GM18502 (cell line): ENCODE data around the gene UBB.

ENCODE experiments used
- ATAC-seq: cut with Tn5 transposase; IDR thresholded peaks from one replicate; pipeline ENCODE4 v1.9.1; 2021; ENCODE audit warnings: mild to moderate bottlenecking; ENCODE audit not compliant: unreplicated experiment, poor library complexity

Gene UBB

DNA sequence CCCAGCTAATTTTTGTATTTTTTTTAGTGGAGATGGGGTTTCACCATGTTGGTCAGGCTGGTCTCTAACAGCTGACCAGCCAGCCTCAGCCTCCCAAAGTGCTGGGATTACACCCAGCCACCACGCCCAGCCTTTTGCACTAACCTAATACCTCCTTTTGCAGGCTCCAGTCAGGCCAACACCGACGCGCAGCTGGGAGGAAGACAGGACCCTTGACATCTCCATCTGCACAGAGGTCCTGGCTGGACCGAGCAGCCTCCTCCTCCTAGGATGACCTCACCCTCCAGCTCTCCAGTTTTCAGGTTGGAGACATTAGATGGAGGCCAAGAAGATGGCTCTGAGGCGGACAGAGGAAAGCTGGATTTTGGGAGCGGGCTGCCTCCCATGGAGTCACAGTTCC is 36.5 kb downstream of the UBB start:
- ATAC-seq, result no peak

DNA sequence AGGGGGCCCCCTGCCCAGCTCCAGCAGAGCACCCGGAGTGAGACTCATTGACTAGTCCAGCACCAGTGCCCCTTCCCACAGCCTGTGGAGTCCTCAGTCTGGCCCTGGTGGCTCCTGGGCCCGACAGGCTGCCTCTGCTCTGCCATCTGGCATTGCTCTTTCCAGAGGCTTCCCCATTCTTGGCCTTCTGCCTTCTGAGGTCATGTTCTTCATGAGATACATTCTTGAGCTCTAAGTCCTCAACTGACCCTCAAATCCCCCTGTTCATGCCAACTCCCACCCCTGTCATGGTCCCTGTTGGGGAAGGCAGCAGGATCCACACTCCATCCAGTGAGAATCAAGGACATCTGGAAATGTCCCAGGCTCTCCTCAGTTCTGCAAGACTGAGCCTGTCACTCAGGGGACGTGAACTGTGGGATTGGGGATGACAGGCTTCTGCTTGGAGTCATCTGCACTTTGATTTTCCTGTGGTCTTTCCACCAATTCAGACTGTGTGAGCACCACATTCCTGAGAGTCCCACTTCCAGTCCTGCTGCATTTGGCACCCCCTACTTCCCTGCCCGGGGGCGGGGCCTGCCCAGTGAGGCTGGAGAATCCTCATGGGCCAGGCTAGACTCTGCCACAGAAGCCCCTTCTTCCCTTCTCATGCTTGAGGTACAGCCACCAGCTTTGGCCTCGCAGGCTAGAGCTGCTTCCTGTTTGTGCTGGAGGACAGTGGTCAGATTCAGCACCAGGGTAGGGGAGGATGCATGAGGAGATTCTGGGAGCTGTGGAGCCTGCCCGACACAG is 37.2 kb downstream of the UBB start:
- no peak for ATAC-seq

DNA sequence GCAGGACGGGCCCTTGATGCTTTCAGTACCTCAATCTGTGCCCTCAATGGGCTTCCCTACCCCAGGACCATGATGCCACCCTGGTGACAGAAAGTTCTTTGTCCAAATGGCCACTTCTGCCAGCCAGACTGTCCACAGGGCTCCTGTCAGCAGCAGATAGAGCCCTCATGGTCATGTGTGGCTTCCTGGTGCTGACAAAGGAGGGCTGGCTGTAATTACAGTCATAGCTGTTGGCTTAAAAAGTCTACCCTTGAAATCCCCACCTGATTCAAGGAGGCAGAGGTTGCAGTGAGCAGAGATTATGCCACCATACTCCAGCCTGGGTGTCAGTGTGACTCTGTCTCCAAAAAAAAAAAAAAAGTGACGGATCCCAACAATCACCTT is 37.8 kb downstream of the UBB start:
- no peak for ATAC-seq

- ATAC-seq, result peak; percentile 38
These were observed 38.4 kb downstream of the UBB start for GRCh38 chr17:16419074-16419928.

- ATAC-seq, result peak; percentile 9
These were observed 39.0 kb downstream of the UBB start for GRCh38 chr17:16419929-16420271.

DNA sequence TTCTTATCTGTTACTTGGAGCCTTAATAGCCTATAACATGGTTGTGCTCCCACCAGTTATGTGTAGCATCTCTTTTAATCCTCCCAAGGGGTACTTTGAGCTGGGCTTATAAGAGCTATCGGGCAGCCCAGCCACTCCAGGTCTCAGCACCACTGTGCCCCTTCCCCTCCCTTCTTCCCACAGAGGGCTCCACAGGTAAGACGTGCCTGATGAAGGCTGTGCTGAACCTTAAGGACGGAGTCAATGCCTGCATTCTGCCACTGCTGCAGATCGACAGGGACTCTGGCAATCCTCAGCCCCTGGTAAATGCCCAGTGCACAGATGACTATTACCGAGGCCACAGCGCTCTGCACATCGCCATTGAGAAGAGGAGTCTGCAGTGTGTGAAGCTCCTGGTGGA is 41.5 kb downstream of the UBB start:
- no peak for ATAC-seq

GRCh38 chr17:16423226-16423872 is 42.5 kb downstream of the UBB start:
- ATAC-seq, result no peak

DNA sequence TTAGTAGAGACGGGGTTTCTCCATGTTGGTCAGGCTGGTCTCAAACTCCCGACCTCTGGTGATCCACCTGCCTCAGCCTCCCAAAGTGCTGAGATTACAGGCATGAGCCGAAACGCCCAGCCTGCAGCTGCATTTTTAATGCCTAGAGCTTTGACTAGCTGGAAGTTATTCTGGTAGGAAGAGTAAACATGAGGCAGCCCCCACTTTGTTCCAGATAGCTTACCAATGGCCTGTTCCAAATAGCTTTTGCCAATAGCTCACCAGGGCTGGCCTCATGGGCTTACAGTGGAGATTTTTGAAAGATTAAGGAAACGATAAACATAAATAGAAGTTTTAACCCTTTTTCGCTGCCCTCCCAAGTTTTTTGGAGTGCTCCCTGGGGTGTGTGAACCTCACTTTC is 44.3 kb downstream of the UBB start:
- no peak for ATAC-seq

- ATAC-seq, result no peak
These were observed 45.1 kb downstream of the UBB start for GRCh38 chr17:16425698-16426659.

DNA sequence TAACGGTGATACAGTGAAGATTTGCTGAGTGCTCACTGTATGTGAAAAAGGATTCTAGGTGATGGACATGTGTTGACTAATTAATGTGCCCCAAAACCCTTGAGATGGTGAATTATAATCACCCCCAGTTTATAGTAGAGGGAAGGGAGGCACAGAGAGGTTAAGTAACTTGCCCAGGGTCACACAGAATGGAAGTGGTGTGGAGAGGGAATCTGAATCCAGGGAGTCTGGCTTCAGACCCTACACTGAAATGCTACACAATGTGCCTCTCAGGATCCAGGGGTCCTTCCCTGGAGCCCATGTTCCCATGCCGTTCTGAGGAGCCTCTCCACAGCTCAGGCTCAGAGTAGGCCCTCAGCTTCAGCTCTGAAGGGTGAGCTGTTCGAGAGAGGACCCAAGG is 46.1 kb downstream of the UBB start:
- ATAC-seq, result no peak

GRCh38 chr17:16428098-16428882 is 47.4 kb downstream of the UBB start:
- no peak for ATAC-seq

GRCh38 chr17:16429083-16429482 is 48.2 kb downstream of the UBB start:
- ATAC-seq, result no peak

- no peak for ATAC-seq
These were observed 49.8 kb downstream of the UBB start for GRCh38 chr17:16430650-16431049.

DNA sequence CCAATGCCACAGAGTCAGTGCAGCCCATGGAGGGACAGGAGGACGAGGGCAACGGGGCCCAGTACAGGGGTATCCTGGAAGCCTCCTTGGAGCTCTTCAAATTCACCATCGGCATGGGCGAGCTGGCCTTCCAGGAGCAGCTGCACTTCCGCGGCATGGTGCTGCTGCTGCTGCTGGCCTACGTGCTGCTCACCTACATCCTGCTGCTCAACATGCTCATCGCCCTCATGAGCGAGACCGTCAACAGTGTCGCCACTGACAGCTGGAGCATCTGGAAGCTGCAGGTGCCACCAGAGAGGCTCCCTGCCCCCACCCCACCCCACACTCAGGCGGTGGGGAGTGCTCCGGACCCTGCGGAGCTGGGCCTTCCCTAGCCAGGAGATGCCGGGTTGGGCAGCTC is 51.1 kb downstream of the UBB start:
- no peak for ATAC-seq
